Bronchial epithelial cell (primary cell): ENCODE measurements around the gene WFDC5. TPM values are rescaled to one million over a fixed set of nuclear protein-coding genes. Genes with fewer than 3 reads are reported as not detected.

Experiments
- DNase-seq: peaks from one replicate; pipeline ENCODE4 v3.0.0-alpha.2; 2010; ENCODE audit warnings: low read depth
- FAIRE-seq: peaks from 2 replicates; lab custom pipeline; 2011; peaks lifted over from hg19 to GRCh38; lab: Jason Lieb, UNC
- H3K27me3 ChIP-seq: 2 replicates; pipeline ENCODE4 v1.5.1; 2011; ENCODE audit warnings: low read length; ENCODE audit not compliant: control insufficient read depth, insufficient read depth
- H3K36me3 ChIP-seq: 2 replicates; pipeline ENCODE4 v1.5.1; 2011; ENCODE audit warnings: low read length; ENCODE audit not compliant: control insufficient read depth, insufficient read depth
- H3K4me3 ChIP-seq: 2 replicates; pipeline ENCODE4 v1.5.1; 2011; ENCODE audit warnings: mild to moderate bottlenecking, low read depth, low read length, control low read depth
- total RNA-seq: library from RNA; depleted of rRNA; stranded (reverse); fragments of >200 nt; gene quantifications from 2 replicates; pipeline ENCODE4 v1.2.1, GENCODE V29; 2014
- TF ChIP-seq, protein P1 (sequence below): IDR thresholded peaks from 2 replicates; pipeline ENCODE4 v1.5.1; 2011; ENCODE audit warnings: mild to moderate bottlenecking, moderate library complexity, low read length, control low read depth, inconsistent platforms; ENCODE audit not compliant: insufficient read depth, severe bottlenecking

Gene WFDC5
- total RNA-seq, 1 donor from 2014 or later = 0.79 TPM

DNA sequence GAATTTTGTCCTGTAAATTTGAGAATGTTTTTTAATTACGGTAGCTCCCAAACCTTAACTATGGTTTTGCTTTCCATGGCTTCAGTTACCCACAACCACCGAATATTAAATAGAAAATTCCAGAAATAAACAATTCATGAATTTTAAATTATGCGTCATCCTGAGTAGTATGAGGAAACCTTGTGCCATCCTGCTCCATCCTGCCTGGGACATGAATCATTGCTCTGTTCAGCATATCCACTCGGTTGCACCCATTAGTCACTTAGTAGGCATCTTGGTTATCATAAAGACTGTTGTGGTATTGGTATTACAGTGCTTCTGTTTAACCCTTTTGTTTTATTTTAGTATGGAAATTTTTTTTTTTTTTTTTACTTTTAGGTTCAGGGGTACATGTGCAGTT lies 53.7 kb downstream of the WFDC5 start:
- Histone ChIP-seq H3K27me3 (no peaks in the 10 kb centered on the region), H3K36me3 (no peaks in the 10 kb centered on the region), H3K4me3 (no peak overlapping the region)
- TF ChIP-seq, protein P1, sequence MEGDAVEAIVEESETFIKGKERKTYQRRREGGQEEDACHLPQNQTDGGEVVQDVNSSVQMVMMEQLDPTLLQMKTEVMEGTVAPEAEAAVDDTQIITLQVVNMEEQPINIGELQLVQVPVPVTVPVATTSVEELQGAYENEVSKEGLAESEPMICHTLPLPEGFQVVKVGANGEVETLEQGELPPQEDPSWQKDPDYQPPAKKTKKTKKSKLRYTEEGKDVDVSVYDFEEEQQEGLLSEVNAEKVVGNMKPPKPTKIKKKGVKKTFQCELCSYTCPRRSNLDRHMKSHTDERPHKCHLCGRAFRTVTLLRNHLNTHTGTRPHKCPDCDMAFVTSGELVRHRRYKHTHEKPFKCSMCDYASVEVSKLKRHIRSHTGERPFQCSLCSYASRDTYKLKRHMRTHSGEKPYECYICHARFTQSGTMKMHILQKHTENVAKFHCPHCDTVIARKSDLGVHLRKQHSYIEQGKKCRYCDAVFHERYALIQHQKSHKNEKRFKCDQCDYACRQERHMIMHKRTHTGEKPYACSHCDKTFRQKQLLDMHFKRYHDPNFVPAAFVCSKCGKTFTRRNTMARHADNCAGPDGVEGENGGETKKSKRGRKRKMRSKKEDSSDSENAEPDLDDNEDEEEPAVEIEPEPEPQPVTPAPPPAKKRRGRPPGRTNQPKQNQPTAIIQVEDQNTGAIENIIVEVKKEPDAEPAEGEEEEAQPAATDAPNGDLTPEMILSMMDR = no peak
- DNase-seq = peak; percentile 98
- FAIRE-seq = no peak

DNA sequence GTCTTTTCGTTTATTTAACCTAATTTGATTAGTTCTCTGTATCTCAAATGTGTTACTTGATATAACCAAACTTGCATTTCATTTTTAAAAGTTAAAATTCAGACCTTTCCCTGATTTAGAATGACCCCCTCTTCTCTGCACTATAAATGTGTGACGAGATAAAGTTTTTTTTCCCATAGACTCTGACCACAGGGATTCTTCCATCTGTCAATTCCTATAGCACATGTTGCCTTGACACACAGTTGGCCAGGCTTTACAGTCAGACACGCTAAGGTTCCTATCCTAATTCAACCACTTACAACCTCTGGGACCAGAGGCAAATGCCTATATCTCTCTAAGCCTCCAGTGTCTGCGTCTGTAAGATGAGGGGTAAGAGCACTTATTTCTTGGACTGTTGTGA lies 54.7 kb downstream of the WFDC5 start:
- no peak for FAIRE-seq
- TF ChIP-seq, protein P1 = no peak
- H3K36me3 ChIP-seq = no peaks in the 10 kb centered on the region

More for the DNA sequence above, 54.7 kb downstream of the WFDC5 start:
- no peaks in the 10 kb centered on the region for H3K27me3 ChIP-seq
- no peak for DNase-seq
- no peak overlapping the region for H3K4me3 ChIP-seq

Other genes starting within 250 kb of the WFDC5 start
- 43.2 and 70.8 TPM in 2 replicates for gene YWHAB, start 229.5 kb downstream of the WFDC5 start, total RNA-seq
- 17.1 and 24.2 TPM in 2 replicates for gene PABPC1L, start 205.1 kb downstream of the WFDC5 start, total RNA-seq
- 17.6 and 25.2 TPM in 2 replicates for gene TOMM34, start 154.8 kb downstream of the WFDC5 start, total RNA-seq
- gene STK4, start 148.7 kb downstream of the WFDC5 start, total RNA-seq = 34.8 and 46.1 TPM in 2 replicates
- gene KCNS1, start 14.0 kb downstream of the WFDC5 start, total RNA-seq = 0.53 and 0.90 TPM in 2 replicates
- not detected in 2 replicates for gene WFDC12, start 9.3 kb upstream of the WFDC5 start, total RNA-seq
- 15.5 and 110 TPM in 2 replicates for gene PI3, start 59.7 kb upstream of the WFDC5 start, total RNA-seq
- not detected in 2 replicates for gene SEMG1, start 91.9 kb upstream of the WFDC5 start, total RNA-seq
- not detected in 2 replicates for gene SEMG2, start 106.2 kb upstream of the WFDC5 start, total RNA-seq
- 854 and 2,253 TPM in 2 replicates for gene SLPI, start 139.4 kb upstream of the WFDC5 start, total RNA-seq
- not detected in 2 replicates for gene RBPJL, start 191.7 kb upstream of the WFDC5 start, total RNA-seq
- 0.13 and 0.26 TPM in 2 replicates for gene MATN4, start 193.1 kb upstream of the WFDC5 start, total RNA-seq
- gene SDC4, start 233.2 kb upstream of the WFDC5 start, total RNA-seq = 211 and 272 TPM in 2 replicates
- 12.0 and 17.9 TPM in 2 replicates for gene SYS1, start 248.0 kb upstream of the WFDC5 start, total RNA-seq